Omental fat pad (tissue), 4 donors: Measurements from ENCODE around the gene TTC39A. TPM values are rescaled to one million over a fixed set of nuclear protein-coding genes. Genes with fewer than 3 reads are reported as not detected.

ENCODE experiments used
- ATAC-seq: fragments of 150-250 bp; one replicate; pipeline ENCODE4 v1.9.1; 2016; ENCODE audit warnings: mild to moderate bottlenecking, moderate library complexity; ENCODE audit not compliant: low FRiP score
- DNase-seq: peaks from one replicate; pipeline ENCODE4 v3.0.0-alpha.2; 2019; ENCODE audit warnings: low spot score
- CTCF ChIP-seq, 3 donors: fragments of 450-650 bp; IDR thresholded peaks; one replicate each; pipeline ENCODE4 v1.5.1; 2016 to 2017; ENCODE audit warnings: antibody characterized with exemption in 3 of 3, mild to moderate bottlenecking in 3 of 3, moderate library complexity in 2 of 3
- total RNA-seq, 4 donors: library from RNA; depleted of rRNA; stranded (reverse); fragments of >200 nt; gene quantifications; one replicate each; pipeline ENCODE4 v1.1.0, GENCODE V29; 2016

Gene TTC39A
- total RNA-seq, 4 donors from 2014 or later: 0.56 to 2.4 (median 1.7) TPM

GRCh38 chr1:51242546-51242945 lies 87.8 kb downstream of the TTC39A start:
- no peak for TF ChIP-seq CTCF (IDR thresholded peaks at IDR 0.05)
- ATAC-seq (no peak), DNase-seq (no peak)

- no peak for ATAC-seq
- no peak for TF ChIP-seq CTCF (IDR thresholded peaks at IDR 0.05)
- no peak for DNase-seq
These were observed 89.2 kb downstream of the TTC39A start for GRCh38 chr1:51241119-51241518.

GRCh38 chr1:51240084-51240483 lies 90.3 kb downstream of the TTC39A start:
- DNase-seq (no peak), ATAC-seq (no peak)
- no peak for TF ChIP-seq CTCF (IDR thresholded peaks at IDR 0.05)

GRCh38 chr1:51238034-51238403 lies 92.3 kb downstream of the TTC39A start:
- DNase-seq (no peak), ATAC-seq (no peak)
- TF ChIP-seq CTCF (IDR thresholded peaks at IDR 0.05): no peak

GRCh38 chr1:51237351-51238033 lies 92.9 kb downstream of the TTC39A start:
- ATAC-seq (no peak), DNase-seq (no peak)
- TF ChIP-seq CTCF (IDR thresholded peaks at IDR 0.05): no peak

Other genes with a start within 250 kb of the TTC39A start
- gene C1orf185, start 228.3 kb downstream of the TTC39A start, total RNA-seq: not detected
- gene RNF11, start 94.3 kb downstream of the TTC39A start, total RNA-seq: 10 to 100 TPM; 73.4 to 92.6 (median 78.2) TPM
- 100 to 1,000 TPM in 1 of 4 donors, 10 to 100 TPM in 3; 83.1 to 186 (median 92.9) TPM for gene EPS15, start 188.7 kb upstream of the TTC39A start, total RNA-seq